Heart left ventricle (tissue), 16 donors: ENCODE data around the gene MOV10. TPM values are rescaled to one million over a fixed set of nuclear protein-coding genes. Genes with fewer than 3 reads are reported as not detected.
A peak's percentile ranks its signal among the peaks of the same experiment; 100 is the strongest.

Experiments
- ATAC-seq, 4 donors: fragments of 200-7000 bp; cut with Tn5 transposase; one replicate each; pipeline ENCODE4 v1.9.1; 2020 to 2022; ENCODE audit warnings: moderate library complexity in 4 of 4, mild to moderate bottlenecking in 3 of 4, moderate number of reproducible peaks in 1 of 4
- DNase-seq, 5 donors: peaks; one replicate each; pipeline ENCODE4 v3.0.0-alpha.2; 2020
- H3K27ac ChIP-seq, 12 donors: fragments of 200-600 bp; sonication (generic) in 4 of 12; one replicate each; pipeline versions ENCODE4 v1.5.0 to v1.8.0; 2016 to 2022; ENCODE audit warnings: mild to moderate bottlenecking in 2 of 12
- H3K27me3 ChIP-seq, 9 donors: fragments of 200-600 bp; sonication (generic) in 2 of 9; one replicate each; pipeline versions ENCODE4 v1.5.1 to v1.8.0; 2016 to 2022; ENCODE audit warnings: mild to moderate bottlenecking in 3 of 9
- H3K36me3 ChIP-seq, 9 donors: fragments of 200-600 bp; sonication (generic) in 2 of 9; one replicate each; pipeline versions ENCODE4 v1.5.0 to v1.8.0; 2018 to 2022; ENCODE audit warnings: mild to moderate bottlenecking in 2 of 9
- H3K4me1 ChIP-seq, 12 donors: fragments of 200-600 bp; sonication (generic) in 4 of 12; one replicate each; pipeline versions ENCODE4 v1.5.0 to v1.8.0; 2016 to 2022; ENCODE audit warnings: mild to moderate bottlenecking in 3 of 12
- H3K4me3 ChIP-seq, 12 donors: fragments of 200-600 bp; sonication (generic) in 4 of 12; one replicate each; pipeline versions ENCODE4 v1.5.0 to v1.8.0; 2017 to 2022; ENCODE audit warnings: mild to moderate bottlenecking in 9 of 12, moderate library complexity in 4 of 12
- H3K9me3 ChIP-seq, 12 donors: fragments of 200-600 bp; sonication (generic) in 4 of 12; one replicate each; pipeline versions ENCODE4 v1.5.0 to v1.8.0; 2016 to 2022; ENCODE audit warnings: mild to moderate bottlenecking in 1 of 12
- CTCF ChIP-seq, 12 donors: fragments of 200-600 bp; sonication (generic) in 4 of 12; IDR thresholded peaks; one replicate each; pipeline versions ENCODE4 v1.5.0 to v1.8.0; 2018 to 2022; ENCODE audit warnings: antibody characterized with exemption in 12 of 12, mild to moderate bottlenecking in 5 of 12
- POLR2A ChIP-seq, 2 donors: fragments of 450-650 bp; IDR thresholded peaks; one replicate each; pipeline ENCODE4 v1.6.1; 2017; ENCODE audit warnings: antibody characterized with exemption in 2 of 2, mild to moderate bottlenecking in 2 of 2, moderate library complexity in 2 of 2
- WGBS, 4 donors: extraction: QIAGEN DNeasy Blood & Tissue Kit in 2 of 4; methylation state at CpG; one replicate each; pipeline versions ENCODE4 v1.1.5 to v1.1.7; 2013 to 2018; 5-methylcytosine and 5-hydroxymethylcytosine counted together
- intact Hi-C, 10 donors: fragments of 100-400 bp; cut with DNase I; formaldehyde crosslinking; loops; one replicate each; pipeline versions ENCODE4 v1.11.1 to v1.14.2; 2022
- polyA plus RNA-seq, 2 donors: library from polyadenylated mRNA; stranded (reverse); fragments of 200-250 nt; gene quantifications; one replicate each; pipeline ENCODE4 v1.2.3, GENCODE V29; 2013
- total RNA-seq, 9 donors: library from RNA; depleted of rRNA in 2 of 9; stranded (reverse); fragments of >200 nt in 2 of 9; fragmentation: NEBNext Ultra II Directional in 3 of 9; extraction: Animal tissue kit (Norgen Biotek cat#: 25700) in 3 of 9; gene quantifications; one replicate each; pipeline versions ENCODE4 v1.1.0 to v1.2.4, GENCODE V29; 2016 to 2023
- donor health status: ischemic (EF 13 %, LVEDD 7.1; RV severe dilation, severe dysfunction).
- donor health status: healthy with polysubstance abuse.
- donor health status: DM: no; HTN: yes; CAD: no.
- donor health status: DM: no; HTN: no; CAD: no.
- donor health status: ischemic (EF 25% LVEDD 6.9; RV normal size, moderate dysfunction).
- donor health status: ischemic (EF 25% LVEDD 5.7; RV mildly dilated, moderate dysfunction).
- donor health status: healthy.
- donor health status: DM: yes; HTN: yes; CAD: no.
- donor health status: ischemic (EF 35%, LVEDD 5.7; RV mildly dilated, moderate dysfunction).
- donor health status: nonischemic (EF 11% LVEDD 7.7; RV severe dilation, severe dysfunction).
- donor health status: DM: yes; HTN: yes; CAD: no.
- donor health status: PGD.
- donor health status: ischemic (EF 29% LVEDD 5.4; RV normal size, mild dysfunction).
- donor health status: nonischemic (EF 23%, LVEDD 6.1; RV moderate dilation, normal function).

The MOV10 gene
- total and polyA plus RNA-seq, 11 donors = 7.5 to 43.6 (median 13.3) TPM

- H3K4me3 ChIP-seq = peak within 1 kb of the TSS; percentile 40 to 93 (median 70)
- DNase-seq = peak; percentile 98 to 99 (median 99)
- intact Hi-C loops = loop anchor here in 9 of 10 donors (1.0 to 10.0 kb wide), 16 partner anchors 89 to 962 kb away; partner anchors contain the start of genes LRIG2 (in 8 of the 9) and SLC16A1 (in 3 of the 9)
- no peaks in the 10 kb centered on the region for H3K36me3 ChIP-seq
- H3K27me3 ChIP-seq = peaks cover 0 to 12% (median 0%) of the 10 kb centered on the region in 9 donors
- H3K9me3 ChIP-seq = no peaks in the 10 kb centered on the region
- H3K4me1 ChIP-seq = peaks cover 0 to 35% (median 20%) of the 10 kb centered on the region in 12 donors
- 0 to 1% (median 1%) methylated on average over 20 to 51 of the region's 51 CpGs for WGBS, 4 donors
- peak; percentile 86 to 93 (median 88) for ATAC-seq
- peak within 1 kb of the TSS in 11 of 12 donors; percentile 31 to 83 (median 71) for H3K27ac ChIP-seq
- TF ChIP-seq POLR2A (IDR thresholded peaks at IDR 0.05) = peak in 1 of 2 donors; percentile 81
- no peak for TF ChIP-seq CTCF (IDR thresholded peaks at IDR 0.05)
Observed at GRCh38 chr1:112715264-112716053, 41.0 kb downstream of the MOV10 start, which contains the start of gene PPM1J. Gene PPM1J, minus strand, starts transcription at chr1:112715332. Its CDS starts 31 bp downstream, at chr1:112715301.

GRCh38 chr1:112716133-112716720 is 41.8 kb downstream of the MOV10 start:
- Histone ChIP-seq H3K36me3 (no peaks in the 10 kb centered on the region), H3K4me3 (peak overlapping the region; percentile 40 to 93 (median 70)), H3K4me1 (peaks cover 0 to 35% (median 20%) of the 10 kb centered on the region in 12 donors), H3K9me3 (no peaks in the 10 kb centered on the region), H3K27me3 (peaks cover 0 to 12% (median 0%) of the 10 kb centered on the region in 9 donors), H3K27ac (peak overlapping the region in 11 of 12 donors; percentile 31 to 83 (median 71))
- DNase-seq (peak; percentile 85 to 90 (median 86)), ATAC-seq (peak; percentile 72 to 86 (median 82))
- 15 to 17% (median 16%) methylated on average over 13 of the region's 13 CpGs for WGBS, 4 donors
- peak; percentile 91 to 98 (median 96) for TF ChIP-seq CTCF (IDR thresholded peaks at IDR 0.05)
- no peak for TF ChIP-seq POLR2A (IDR thresholded peaks at IDR 0.05)
- intact Hi-C loops = loop anchor here in 9 of 10 donors (1.0 to 10.0 kb wide), 16 partner anchors 88 to 961 kb away; partner anchors contain the start of genes LRIG2 (in 8 of the 9) and SLC16A1 (in 3 of the 9)

- ATAC-seq (no peak), DNase-seq (no peak)
- peaks cover 0 to 12% (median 0%) of the 10 kb centered on the region in 9 donors for H3K27me3 ChIP-seq
- no peak overlapping the region for H3K27ac ChIP-seq
- no peak for TF ChIP-seq POLR2A (IDR thresholded peaks at IDR 0.05)
- TF ChIP-seq CTCF (IDR thresholded peaks at IDR 0.05) = no peak
- H3K4me3 ChIP-seq = no peak overlapping the region
- no peaks in the 10 kb centered on the region for H3K9me3 ChIP-seq
- WGBS, 4 donors = 91 to 98% (median 92%) methylated on average over 2 of the region's 2 CpGs
- H3K36me3 ChIP-seq = no peaks in the 10 kb centered on the region
- peaks cover 0 to 40% (median 20%) of the 10 kb centered on the region in 12 donors for H3K4me1 ChIP-seq
- intact Hi-C loops = loop anchor here in 9 of 10 donors (2.0 to 10.0 kb wide), 14 partner anchors 87 to 960 kb away; partner anchors contain the start of genes LRIG2 (in 8 of the 9) and SLC16A1 (in 3 of the 9)
Observed at GRCh38 chr1:112717263-112717873, 42.9 kb downstream of the MOV10 start.
